ENCODE results near the gene CDK17. TPM values are rescaled to one million over a fixed set of nuclear protein-coding genes. Genes with fewer than 3 reads are reported as not detected.
A peak's percentile ranks its signal among the peaks of the same experiment; 100 is the strongest.

The CDK17 gene
- total and polyA plus RNA-seq, 12 donors, result 8.5 to 32.4 (median 21.0) TPM

GRCh38 chr12:96239711-96240635, 160.3 kb downstream of the CDK17 start:
- Histone ChIP-seq H3K4me3 (peak overlapping the region in 1 of 10 donors; percentile 8), H3K36me3 (peaks cover 0 to 13% (median 0%) of the 10 kb centered on the region in 9 donors), H3K9me3 (no peaks in the 10 kb centered on the region), H3K4me1 (peaks cover 53 to 97% (median 81%) of the 10 kb centered on the region in 9 donors), H3K27ac (peak overlapping the region; percentile 34 to 86 (median 74)), H3K27me3 (no peaks in the 10 kb centered on the region)
- 30 to 44% methylated on average over 18 of the region's 18 CpGs for WGBS, 2 donors
- intact Hi-C loops (cut with DNase I), result loop anchor here in 6 of 10 donors (5.0 to 10.0 kb wide), 3 partner anchors 155 to 165 kb away; partner anchors contain the start of gene CDK17 (in 2 of the 6)
- DNase-seq (peak; percentile 70 to 79), ATAC-seq (peak; percentile 40 to 83 (median 70))
- TF ChIP-seq, protein P1, sequence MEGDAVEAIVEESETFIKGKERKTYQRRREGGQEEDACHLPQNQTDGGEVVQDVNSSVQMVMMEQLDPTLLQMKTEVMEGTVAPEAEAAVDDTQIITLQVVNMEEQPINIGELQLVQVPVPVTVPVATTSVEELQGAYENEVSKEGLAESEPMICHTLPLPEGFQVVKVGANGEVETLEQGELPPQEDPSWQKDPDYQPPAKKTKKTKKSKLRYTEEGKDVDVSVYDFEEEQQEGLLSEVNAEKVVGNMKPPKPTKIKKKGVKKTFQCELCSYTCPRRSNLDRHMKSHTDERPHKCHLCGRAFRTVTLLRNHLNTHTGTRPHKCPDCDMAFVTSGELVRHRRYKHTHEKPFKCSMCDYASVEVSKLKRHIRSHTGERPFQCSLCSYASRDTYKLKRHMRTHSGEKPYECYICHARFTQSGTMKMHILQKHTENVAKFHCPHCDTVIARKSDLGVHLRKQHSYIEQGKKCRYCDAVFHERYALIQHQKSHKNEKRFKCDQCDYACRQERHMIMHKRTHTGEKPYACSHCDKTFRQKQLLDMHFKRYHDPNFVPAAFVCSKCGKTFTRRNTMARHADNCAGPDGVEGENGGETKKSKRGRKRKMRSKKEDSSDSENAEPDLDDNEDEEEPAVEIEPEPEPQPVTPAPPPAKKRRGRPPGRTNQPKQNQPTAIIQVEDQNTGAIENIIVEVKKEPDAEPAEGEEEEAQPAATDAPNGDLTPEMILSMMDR (IDR thresholded peaks at IDR 0.05), result no peak

DNA sequence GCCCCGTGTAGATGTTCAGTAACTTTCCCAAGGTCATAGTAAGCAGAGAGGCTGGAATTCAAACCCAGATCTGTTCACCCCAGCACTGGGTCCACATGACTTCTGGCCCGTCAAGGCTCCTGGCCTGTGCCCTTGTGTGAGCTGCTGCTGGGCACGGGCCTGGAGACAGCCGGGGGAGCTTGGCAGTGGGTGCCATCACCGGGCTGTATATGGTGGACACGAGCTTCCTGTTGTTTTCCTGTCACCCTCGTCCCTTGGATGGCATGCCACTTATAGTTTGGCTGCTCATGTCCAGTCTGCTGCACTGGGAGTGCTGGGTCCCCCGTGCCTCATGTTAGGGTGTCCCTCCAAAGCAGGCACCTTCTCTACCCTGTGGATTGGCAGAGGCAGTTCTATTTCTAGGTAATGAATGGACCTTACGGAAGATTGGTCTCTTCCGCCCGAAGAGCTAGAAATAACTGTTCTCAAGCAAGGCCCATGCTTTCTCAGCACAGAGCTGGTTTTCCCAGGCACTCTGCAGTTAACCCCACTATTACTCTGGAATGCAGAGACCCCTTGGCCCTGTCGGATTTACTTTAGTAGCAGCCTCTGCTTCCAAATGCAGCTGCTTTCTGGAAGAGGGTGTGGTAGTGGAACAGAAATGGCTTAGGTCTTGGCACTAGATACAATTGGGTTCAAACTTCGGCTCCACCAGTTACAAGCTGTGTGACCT, 161.7 kb downstream of the CDK17 start:
- TF ChIP-seq, protein P1 (IDR thresholded peaks at IDR 0.05), result no peak
- DNase-seq (no peak), ATAC-seq (peak in 5 of 8 donors; percentile 3 to 23 (median 10))
- Histone ChIP-seq H3K9me3 (no peaks in the 10 kb centered on the region), H3K4me1 (peaks cover 61 to 100% (median 94%) of the 10 kb centered on the region in 9 donors), H3K36me3 (peaks cover 0 to 11% (median 0%) of the 10 kb centered on the region in 9 donors), H3K27ac (peak overlapping the region; percentile 41 to 86 (median 74)), H3K27me3 (no peaks in the 10 kb centered on the region), H3K4me3 (no peak overlapping the region)
- intact Hi-C loops (cut with DNase I), result loop anchor here in 5 of 10 donors (5.0 to 10.0 kb wide), 3 partner anchors 156 to 166 kb away; partner anchors contain the start of gene CDK17 (in 2 of the 5)
- 29 to 37% methylated on average over 13 of the region's 13 CpGs for WGBS, 2 donors

DNA sequence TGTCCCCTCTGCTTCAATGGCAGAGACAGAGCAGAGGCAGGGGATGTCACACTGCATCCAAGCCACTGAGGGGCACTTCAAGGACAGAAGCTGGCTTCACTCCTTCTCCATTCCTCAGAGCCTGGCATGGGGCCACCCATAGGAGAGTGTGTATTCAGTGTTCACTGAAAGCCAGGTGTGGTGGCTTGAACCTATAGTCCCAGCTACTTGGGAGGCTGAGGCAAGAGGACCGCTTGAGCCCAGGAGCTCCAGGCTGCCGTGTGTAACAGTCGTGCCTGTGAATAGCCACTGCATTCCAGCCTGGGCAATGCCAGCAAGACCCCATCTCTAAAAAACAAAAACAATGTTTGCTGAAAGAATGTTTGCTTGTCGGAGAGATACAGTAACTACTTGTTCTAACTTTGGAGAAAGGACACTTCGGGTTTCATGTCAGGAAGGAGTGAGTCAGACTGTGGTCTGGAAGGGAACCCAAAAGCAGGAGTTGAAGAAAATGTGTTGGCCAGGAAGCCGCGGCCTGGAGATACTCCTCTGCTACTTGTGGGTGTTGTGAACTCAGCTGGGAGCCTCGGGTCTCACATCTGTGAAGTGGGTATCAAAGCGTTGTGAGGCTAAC, 162.7 kb downstream of the CDK17 start:
- DNase-seq (peak; percentile 52 to 75), ATAC-seq (peak in 6 of 8 donors; percentile 7 to 40 (median 11))
- H3K27ac ChIP-seq, result peak overlapping the region; percentile 41 to 86 (median 74)
- no peak overlapping the region for H3K4me3 ChIP-seq
- peaks cover 64 to 100% (median 97%) of the 10 kb centered on the region in 9 donors for H3K4me1 ChIP-seq
- intact Hi-C loops (cut with DNase I), result loop anchor here in 5 of 10 donors (5.0 to 10.0 kb wide), 3 partner anchors 157 to 167 kb away; partner anchors contain the start of gene CDK17 (in 2 of the 5)
- H3K36me3 ChIP-seq, result peaks cover 0 to 12% (median 0%) of the 10 kb centered on the region in 9 donors
- H3K27me3 ChIP-seq, result no peaks in the 10 kb centered on the region
- WGBS, 2 donors, result 32 to 45% methylated on average over 9 of the region's 9 CpGs
- TF ChIP-seq, protein P1 (IDR thresholded peaks at IDR 0.05), result no peak
- H3K9me3 ChIP-seq, result no peaks in the 10 kb centered on the region

Measured in heart right ventricle (tissue), 16 donors.